ENCODE data around the gene ZNF367. TPM values are rescaled to one million over a fixed set of nuclear protein-coding genes. Genes with fewer than 3 reads are reported as not detected.

ZNF367 gene
- total and polyA plus RNA-seq, 9 of the 15 experiments (the other 6 are each of a cell fraction or from before 2014, with no cell fraction given) = 2.7 to 14.4 (median 10.0) TPM

DNA sequence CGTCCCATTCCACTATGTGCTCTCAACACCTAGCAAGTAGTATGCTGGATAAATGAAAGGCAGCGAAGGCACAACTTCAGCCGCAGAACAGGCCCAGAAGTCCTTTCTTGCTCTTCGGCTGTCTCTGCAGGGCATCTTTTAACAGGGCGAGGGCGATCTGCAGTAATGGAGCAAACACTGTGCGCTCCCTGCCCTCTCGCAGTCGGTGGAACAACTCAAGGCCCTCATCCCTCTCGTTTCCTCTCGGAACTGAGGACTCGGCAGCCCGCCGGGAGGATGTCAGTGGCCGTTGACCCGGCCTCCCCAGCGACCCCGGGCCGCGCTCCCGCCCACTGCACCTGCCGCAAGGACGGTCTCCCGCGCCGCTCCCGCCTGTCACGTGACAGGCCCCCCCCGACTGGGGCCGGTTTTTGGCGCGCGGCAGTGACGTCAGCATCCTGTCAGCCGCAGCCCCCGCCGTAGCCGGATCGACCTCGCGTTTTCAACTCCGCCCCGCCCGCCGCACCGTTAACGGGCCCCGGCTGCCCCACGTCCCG, 1.1 kb downstream of the ZNF367 start (continued):
- TF ChIP-seq, protein P1, sequence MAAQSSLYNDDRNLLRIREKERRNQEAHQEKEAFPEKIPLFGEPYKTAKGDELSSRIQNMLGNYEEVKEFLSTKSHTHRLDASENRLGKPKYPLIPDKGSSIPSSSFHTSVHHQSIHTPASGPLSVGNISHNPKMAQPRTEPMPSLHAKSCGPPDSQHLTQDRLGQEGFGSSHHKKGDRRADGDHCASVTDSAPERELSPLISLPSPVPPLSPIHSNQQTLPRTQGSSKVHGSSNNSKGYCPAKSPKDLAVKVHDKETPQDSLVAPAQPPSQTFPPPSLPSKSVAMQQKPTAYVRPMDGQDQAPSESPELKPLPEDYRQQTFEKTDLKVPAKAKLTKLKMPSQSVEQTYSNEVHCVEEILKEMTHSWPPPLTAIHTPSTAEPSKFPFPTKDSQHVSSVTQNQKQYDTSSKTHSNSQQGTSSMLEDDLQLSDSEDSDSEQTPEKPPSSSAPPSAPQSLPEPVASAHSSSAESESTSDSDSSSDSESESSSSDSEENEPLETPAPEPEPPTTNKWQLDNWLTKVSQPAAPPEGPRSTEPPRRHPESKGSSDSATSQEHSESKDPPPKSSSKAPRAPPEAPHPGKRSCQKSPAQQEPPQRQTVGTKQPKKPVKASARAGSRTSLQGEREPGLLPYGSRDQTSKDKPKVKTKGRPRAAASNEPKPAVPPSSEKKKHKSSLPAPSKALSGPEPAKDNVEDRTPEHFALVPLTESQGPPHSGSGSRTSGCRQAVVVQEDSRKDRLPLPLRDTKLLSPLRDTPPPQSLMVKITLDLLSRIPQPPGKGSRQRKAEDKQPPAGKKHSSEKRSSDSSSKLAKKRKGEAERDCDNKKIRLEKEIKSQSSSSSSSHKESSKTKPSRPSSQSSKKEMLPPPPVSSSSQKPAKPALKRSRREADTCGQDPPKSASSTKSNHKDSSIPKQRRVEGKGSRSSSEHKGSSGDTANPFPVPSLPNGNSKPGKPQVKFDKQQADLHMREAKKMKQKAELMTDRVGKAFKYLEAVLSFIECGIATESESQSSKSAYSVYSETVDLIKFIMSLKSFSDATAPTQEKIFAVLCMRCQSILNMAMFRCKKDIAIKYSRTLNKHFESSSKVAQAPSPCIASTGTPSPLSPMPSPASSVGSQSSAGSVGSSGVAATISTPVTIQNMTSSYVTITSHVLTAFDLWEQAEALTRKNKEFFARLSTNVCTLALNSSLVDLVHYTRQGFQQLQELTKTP (IDR thresholded peaks at IDR 0.05; ENCODE audit: low read depth in 1 of 2, partially characterized antibody in 2 of 2) = no peak
- TF ChIP-seq NR3C1 (CRISPR knock-in tag; IDR thresholded peaks at IDR 0.05) = no peak
- TF ChIP-seq KDM2B (CRISPR knock-in tag; IDR thresholded peaks at IDR 0.05) = no peak
- TF ChIP-seq, protein P2, sequence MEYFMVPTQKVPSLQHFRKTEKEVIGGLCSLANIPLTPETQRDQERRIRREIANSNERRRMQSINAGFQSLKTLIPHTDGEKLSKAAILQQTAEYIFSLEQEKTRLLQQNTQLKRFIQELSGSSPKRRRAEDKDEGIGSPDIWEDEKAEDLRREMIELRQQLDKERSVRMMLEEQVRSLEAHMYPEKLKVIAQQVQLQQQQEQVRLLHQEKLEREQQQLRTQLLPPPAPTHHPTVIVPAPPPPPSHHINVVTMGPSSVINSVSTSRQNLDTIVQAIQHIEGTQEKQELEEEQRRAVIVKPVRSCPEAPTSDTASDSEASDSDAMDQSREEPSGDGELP (CRISPR knock-in tag; IDR thresholded peaks at IDR 0.05; ENCODE audit: borderline replicate concordance) = peak; percentile 72
- TF ChIP-seq, protein P3, sequence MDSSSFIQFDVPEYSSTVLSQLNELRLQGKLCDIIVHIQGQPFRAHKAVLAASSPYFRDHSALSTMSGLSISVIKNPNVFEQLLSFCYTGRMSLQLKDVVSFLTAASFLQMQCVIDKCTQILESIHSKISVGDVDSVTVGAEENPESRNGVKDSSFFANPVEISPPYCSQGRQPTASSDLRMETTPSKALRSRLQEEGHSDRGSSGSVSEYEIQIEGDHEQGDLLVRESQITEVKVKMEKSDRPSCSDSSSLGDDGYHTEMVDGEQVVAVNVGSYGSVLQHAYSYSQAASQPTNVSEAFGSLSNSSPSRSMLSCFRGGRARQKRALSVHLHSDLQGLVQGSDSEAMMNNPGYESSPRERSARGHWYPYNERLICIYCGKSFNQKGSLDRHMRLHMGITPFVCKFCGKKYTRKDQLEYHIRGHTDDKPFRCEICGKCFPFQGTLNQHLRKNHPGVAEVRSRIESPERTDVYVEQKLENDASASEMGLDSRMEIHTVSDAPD (CRISPR knock-in tag; IDR thresholded peaks at IDR 0.05) = no peak
- TF ChIP-seq ZNF347 (CRISPR knock-in tag; IDR thresholded peaks at IDR 0.05; ENCODE audit: low read depth) = no peak
- TF ChIP-seq DIDO1 (tag; IDR thresholded peaks at IDR 0.05; ENCODE audit: low read depth) = peak; percentile 49; the same call in 1 of the 2 replicates
- peak; percentile 65; the same call in 1 of the 2 replicates for TF ChIP-seq EP400 (IDR thresholded peaks at IDR 0.05)
- TF ChIP-seq, protein P4, sequence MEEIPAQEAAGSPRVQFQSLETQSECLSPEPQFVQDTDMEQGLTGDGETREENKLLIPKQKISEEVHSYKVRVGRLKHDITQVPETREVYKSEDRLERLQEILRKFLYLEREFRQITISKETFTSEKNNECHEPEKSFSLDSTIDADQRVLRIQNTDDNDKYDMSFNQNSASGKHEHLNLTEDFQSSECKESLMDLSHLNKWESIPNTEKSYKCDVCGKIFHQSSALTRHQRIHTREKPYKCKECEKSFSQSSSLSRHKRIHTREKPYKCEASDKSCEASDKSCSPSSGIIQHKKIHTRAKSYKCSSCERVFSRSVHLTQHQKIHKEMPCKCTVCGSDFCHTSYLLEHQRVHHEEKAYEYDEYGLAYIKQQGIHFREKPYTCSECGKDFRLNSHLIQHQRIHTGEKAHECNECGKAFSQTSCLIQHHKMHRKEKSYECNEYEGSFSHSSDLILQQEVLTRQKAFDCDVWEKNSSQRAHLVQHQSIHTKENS (CRISPR knock-in tag; IDR thresholded peaks at IDR 0.05) = no peak
- no peak for TF ChIP-seq CBX1 (IDR thresholded peaks at IDR 0.05; ENCODE audit: low read depth)
- TF ChIP-seq ZKSCAN8 (CRISPR knock-in tag; IDR thresholded peaks at IDR 0.05) = no peak
- TF ChIP-seq ZNF316 (IDR thresholded peaks at IDR 0.05) = no peak
- no peak for TF ChIP-seq ZNF696 (CRISPR knock-in tag; conservative IDR thresholded peaks at IDR 0.05)
- TF ChIP-seq SMARCA4 (IDR thresholded peaks at IDR 0.05) = no peak
- TF ChIP-seq LCOR (CRISPR knock-in tag; IDR thresholded peaks at IDR 0.05) = peak; percentile 63; the same call in 1 of the 2 replicates
- TF ChIP-seq ZC3H11A (IDR thresholded peaks at IDR 0.05; ENCODE audit: low read depth, low read length) = no peak
- no peak for TF ChIP-seq FOXM1 (IDR thresholded peaks at IDR 0.05; ENCODE audit: low read depth)
- TF ChIP-seq FOXM1 (CRISPR knock-in tag; IDR thresholded peaks at IDR 0.05; ENCODE audit: low read depth) = no peak
- no peak for TF ChIP-seq MEF2D (tag; conservative IDR thresholded peaks at IDR 0.05; ENCODE audit: low read depth)
- no peak for TF ChIP-seq HMG20B (CRISPR knock-in tag; IDR thresholded peaks at IDR 0.05)
- TF ChIP-seq STAT5A (IDR thresholded peaks at IDR 0.05; ENCODE audit: borderline replicate concordance, low read length) = no peak
- TF ChIP-seq CBFB (CRISPR knock-in tag; IDR thresholded peaks at IDR 0.05) = no peak

All from K562 (cell line).